ENCODE data around the gene VANGL2.

The VANGL2 gene

GRCh38 chr1:160428655-160429054, 28.3 kb downstream of the VANGL2 start:
- no peak for DNase-seq (ENCODE audit: low read depth)

GRCh38 chr1:160429125-160429561, 28.8 kb downstream of the VANGL2 start:
- DNase-seq (ENCODE audit: low read depth): no peak

GRCh38 chr1:160429702-160430535, 29.6 kb downstream of the VANGL2 start:
- DNase-seq (ENCODE audit: low read depth): no peak

GRCh38 chr1:160431006-160431405, 30.6 kb downstream of the VANGL2 start:
- no peak for DNase-seq (ENCODE audit: low read depth)

GRCh38 chr1:160431571-160431970, 31.2 kb downstream of the VANGL2 start:
- no peak for DNase-seq (ENCODE audit: low read depth)

GRCh38 chr1:160432371-160432786, 32.0 kb downstream of the VANGL2 start:
- no peak for DNase-seq (ENCODE audit: low read depth)

- DNase-seq (ENCODE audit: low read depth): no peak
These were observed 36.6 kb downstream of the VANGL2 start for GRCh38 chr1:160436966-160437365.

- DNase-seq (ENCODE audit: low read depth): no peak
These were observed 37.3 kb downstream of the VANGL2 start for GRCh38 chr1:160437432-160438316.

GRCh38 chr1:160438317-160438918, 38.1 kb downstream of the VANGL2 start:
- no peak for DNase-seq (ENCODE audit: low read depth)

GRCh38 chr1:160438935-160439334, 38.6 kb downstream of the VANGL2 start:
- DNase-seq (ENCODE audit: low read depth): no peak

- no peak for DNase-seq (ENCODE audit: low read depth)
These were observed 39.4 kb downstream of the VANGL2 start for GRCh38 chr1:160439718-160440117.

- DNase-seq (ENCODE audit: low read depth): no peak
These were observed 46.7 kb downstream of the VANGL2 start for GRCh38 chr1:160446945-160447600.

GRCh38 chr1:160449494-160449893, 49.1 kb downstream of the VANGL2 start:
- no peak for DNase-seq (ENCODE audit: low read depth)

GRCh38 chr1:160451119-160451858, 50.9 kb downstream of the VANGL2 start:
- no peak for DNase-seq (ENCODE audit: low read depth)

- DNase-seq (ENCODE audit: low read depth): no peak
These were observed 51.5 kb downstream of the VANGL2 start for GRCh38 chr1:160451859-160452232.

- no peak for DNase-seq (ENCODE audit: low read depth)
These were observed 53.1 kb downstream of the VANGL2 start for GRCh38 chr1:160453443-160453842.

GRCh38 chr1:160454371-160455152, 54.2 kb downstream of the VANGL2 start:
- no peak for DNase-seq (ENCODE audit: low read depth)

- DNase-seq (ENCODE audit: low read depth): no peak
These were observed 54.8 kb downstream of the VANGL2 start for GRCh38 chr1:160455153-160455517.

- DNase-seq (ENCODE audit: low read depth): no peak
These were observed 58.7 kb downstream of the VANGL2 start for GRCh38 chr1:160459056-160459455.

GRCh38 chr1:160459687-160460086, 59.3 kb downstream of the VANGL2 start:
- DNase-seq (ENCODE audit: low read depth): no peak

- no peak for DNase-seq (ENCODE audit: low read depth)
These were observed 59.9 kb downstream of the VANGL2 start for GRCh38 chr1:160460214-160460642.

Measured in stimulated activated CD4-positive, alpha-beta T cell treated with anti-CD3 and anti-CD28 coated beads, Interleukin-2, amount 100 ng/mL, for 4 hours (primary cell).